Neural progenitor cell (in vitro differentiated cells): Measurements from ENCODE around the gene MCRS1. TPM values are rescaled to one million over a fixed set of nuclear protein-coding genes. Genes with fewer than 3 reads are reported as not detected.

Experiments used
- DNase-seq: peaks from one replicate; pipeline ENCODE4 v3.0.0-alpha.2; 2016; ENCODE audit warnings: low spot score
- H2AFZ ChIP-seq: fragments of 200-600 bp; sonication (generic); replicated peaks from 2 replicates; pipeline ENCODE4 v1.6.1; 2016; ENCODE audit warnings: antibody characterized with exemption
- H3F3A ChIP-seq: fragments of 200-600 bp; sonication (generic); 2 replicates; pipeline ENCODE4 v1.6.1; 2016; ENCODE audit warnings: antibody characterized with exemption, low read depth
- H3K27ac ChIP-seq: fragments of 200-600 bp; sonication (generic); 2 replicates; pipeline ENCODE4 v1.5.1; 2016; ENCODE audit warnings: mild to moderate bottlenecking
- H3K27me3 ChIP-seq: fragments of 200-600 bp; sonication (generic); 2 replicates; pipeline ENCODE4 v1.6.1; 2016; ENCODE audit warnings: mild to moderate bottlenecking, moderate library complexity
- H3K36me3 ChIP-seq: fragments of 200-600 bp; sonication (generic); 2 replicates; pipeline ENCODE4 v1.5.1; 2016
- H3K4me1 ChIP-seq: fragments of 200-600 bp; sonication (generic); 2 replicates; pipeline ENCODE4 v1.6.1; 2016; ENCODE audit warnings: mixed run types
- H3K4me2 ChIP-seq: fragments of 200-600 bp; sonication (generic); 2 replicates; pipeline ENCODE4 v1.6.1; 2016
- H3K4me3 ChIP-seq: fragments of 200-600 bp; sonication (generic); 2 replicates; pipeline ENCODE4 v1.5.1; 2016
- H3K79me2 ChIP-seq: fragments of 200-600 bp; sonication (generic); 2 replicates; pipeline ENCODE4 v1.6.1; 2016; ENCODE audit warnings: low read depth
- H3K9ac ChIP-seq: fragments of 200-600 bp; sonication (generic); 2 replicates; pipeline ENCODE4 v1.6.1; 2016
- H3K9me3 ChIP-seq: fragments of 200-600 bp; sonication (generic); 2 replicates; pipeline ENCODE4 v1.5.1; 2016; ENCODE audit warnings: low read depth
- H4K20me1 ChIP-seq: fragments of 200-600 bp; sonication (generic); 2 replicates; pipeline ENCODE4 v1.6.1; 2016; ENCODE audit warnings: low read depth
- H3K27ac Mint-ChIP-seq: 3 replicates; pipeline ENCODE4 v1.8.0; 2021; ENCODE audit warnings: mixed read lengths
- H3K27me3 Mint-ChIP-seq: 2 replicates; pipeline ENCODE4 v1.8.0; 2022; ENCODE audit warnings: low read depth, mild to moderate bottlenecking, inconsistent platforms, moderate library complexity, mixed read lengths; ENCODE audit not compliant: insufficient read depth
- H3K36me3 Mint-ChIP-seq: 3 replicates; pipeline ENCODE4 v1.8.0; 2021; ENCODE audit warnings: mixed read lengths
- H3K4me1 Mint-ChIP-seq: 3 replicates; pipeline ENCODE4 v1.8.0; 2021; ENCODE audit warnings: mixed read lengths
- H3K4me3 Mint-ChIP-seq: 3 replicates; pipeline ENCODE4 v1.8.0; 2021; ENCODE audit warnings: mild to moderate bottlenecking, moderate library complexity, mixed read lengths
- H3K9me3 Mint-ChIP-seq: 3 replicates; pipeline ENCODE4 v1.8.0; 2020; ENCODE audit warnings: mixed read lengths
- EZH2 ChIP-seq: fragments of 200-600 bp; sonication (generic); IDR thresholded peaks from 2 replicates; pipeline ENCODE4 v1.6.1; 2017; ENCODE audit warnings: antibody characterized with exemption, mild to moderate bottlenecking, moderate library complexity
- EZH2phosphoT487 ChIP-seq: fragments of 200-600 bp; sonication (generic); IDR thresholded peaks from 2 replicates; pipeline ENCODE4 v1.6.1; 2017; ENCODE audit warnings: antibody characterized with exemption
- total RNA-seq: library from RNA; depleted of rRNA; stranded (reverse); fragments of >200 nt; gene quantifications from 2 replicates; pipeline ENCODE4 v1.2.3, GENCODE V29; 2015; ENCODE audit warnings: low replicate concordance
- TF ChIP-seq, protein P1 (sequence below): fragments of 200-600 bp; sonication (generic); IDR thresholded peaks from 2 replicates; pipeline ENCODE4 v1.5.1; 2017; ENCODE audit warnings: antibody characterized with exemption, mild to moderate bottlenecking

Gene MCRS1
- total RNA-seq, 1 donor from 2014 or later, result 62.4 TPM

DNA sequence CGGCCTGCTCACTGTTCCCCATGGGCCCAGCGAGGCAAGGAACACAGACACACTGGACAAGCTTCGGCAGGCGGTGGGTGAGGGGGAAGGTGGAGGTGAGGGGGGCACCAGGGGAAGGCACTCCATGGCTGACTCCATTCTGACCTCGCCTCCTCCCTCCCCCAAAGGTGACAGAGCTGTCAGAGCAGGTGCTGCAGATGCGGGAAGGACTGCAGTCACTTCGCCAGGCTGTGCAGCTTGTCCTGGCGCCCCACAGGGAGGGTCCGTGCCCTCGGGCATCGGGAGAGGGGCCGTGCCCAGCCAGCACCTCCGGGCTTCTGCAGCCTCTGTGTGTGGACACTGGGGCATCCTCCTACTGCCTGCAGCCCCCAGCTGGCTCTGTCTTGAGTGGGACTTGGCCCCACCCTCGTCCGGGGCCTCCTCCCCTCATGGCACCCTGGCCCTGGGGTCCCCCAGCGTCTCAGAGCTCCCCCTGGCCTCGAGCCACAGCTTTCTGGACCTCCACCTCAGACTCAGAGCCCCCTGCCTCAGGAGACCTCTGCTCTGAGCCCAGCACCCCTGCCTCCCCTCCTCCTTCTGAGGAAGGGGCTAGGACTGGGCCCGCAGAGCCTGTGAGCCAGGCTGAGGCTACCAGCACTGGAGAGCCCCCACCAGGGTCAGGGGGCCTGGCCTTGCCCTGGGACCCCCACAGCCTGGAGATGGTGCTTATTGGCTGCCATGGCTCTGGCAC is 10.6 kb downstream of the MCRS1 start:
- H4K20me1 ChIP-seq, result no peaks in the 10 kb centered on the region
- H3K27ac Mint-ChIP-seq, result no peak overlapping the region
- H3K4me1 Mint-ChIP-seq, result peaks cover 6% of the 10 kb centered on the region
- DNase-seq, result no peak
- no peak overlapping the region for H3K27ac ChIP-seq
- no peak overlapping the region for H3K9ac ChIP-seq
- H3K4me2 ChIP-seq, result no peak overlapping the region
- H3K27me3 Mint-ChIP-seq, result peaks cover 3% of the 10 kb centered on the region
- no peak overlapping the region for H3K4me3 ChIP-seq
- no peak overlapping the region for H2AFZ ChIP-seq
- H3K9me3 ChIP-seq, result no peaks in the 10 kb centered on the region
- peaks cover 14% of the 10 kb centered on the region for H3K36me3 Mint-ChIP-seq
- peaks cover 9% of the 10 kb centered on the region for H3K27me3 ChIP-seq
- no peaks in the 10 kb centered on the region for H3K4me1 ChIP-seq
- H3K79me2 ChIP-seq, result no peaks in the 10 kb centered on the region
- TF ChIP-seq, protein P1, sequence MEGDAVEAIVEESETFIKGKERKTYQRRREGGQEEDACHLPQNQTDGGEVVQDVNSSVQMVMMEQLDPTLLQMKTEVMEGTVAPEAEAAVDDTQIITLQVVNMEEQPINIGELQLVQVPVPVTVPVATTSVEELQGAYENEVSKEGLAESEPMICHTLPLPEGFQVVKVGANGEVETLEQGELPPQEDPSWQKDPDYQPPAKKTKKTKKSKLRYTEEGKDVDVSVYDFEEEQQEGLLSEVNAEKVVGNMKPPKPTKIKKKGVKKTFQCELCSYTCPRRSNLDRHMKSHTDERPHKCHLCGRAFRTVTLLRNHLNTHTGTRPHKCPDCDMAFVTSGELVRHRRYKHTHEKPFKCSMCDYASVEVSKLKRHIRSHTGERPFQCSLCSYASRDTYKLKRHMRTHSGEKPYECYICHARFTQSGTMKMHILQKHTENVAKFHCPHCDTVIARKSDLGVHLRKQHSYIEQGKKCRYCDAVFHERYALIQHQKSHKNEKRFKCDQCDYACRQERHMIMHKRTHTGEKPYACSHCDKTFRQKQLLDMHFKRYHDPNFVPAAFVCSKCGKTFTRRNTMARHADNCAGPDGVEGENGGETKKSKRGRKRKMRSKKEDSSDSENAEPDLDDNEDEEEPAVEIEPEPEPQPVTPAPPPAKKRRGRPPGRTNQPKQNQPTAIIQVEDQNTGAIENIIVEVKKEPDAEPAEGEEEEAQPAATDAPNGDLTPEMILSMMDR, result no peak
- TF ChIP-seq EZH2phosphoT487 (no peak), EZH2 (no peak)
- H3K9me3 Mint-ChIP-seq, result no peaks in the 10 kb centered on the region
- H3K4me3 Mint-ChIP-seq, result no peak overlapping the region
- H3F3A ChIP-seq, result no peaks in the 10 kb centered on the region
- no peaks in the 10 kb centered on the region for H3K36me3 ChIP-seq

DNA sequence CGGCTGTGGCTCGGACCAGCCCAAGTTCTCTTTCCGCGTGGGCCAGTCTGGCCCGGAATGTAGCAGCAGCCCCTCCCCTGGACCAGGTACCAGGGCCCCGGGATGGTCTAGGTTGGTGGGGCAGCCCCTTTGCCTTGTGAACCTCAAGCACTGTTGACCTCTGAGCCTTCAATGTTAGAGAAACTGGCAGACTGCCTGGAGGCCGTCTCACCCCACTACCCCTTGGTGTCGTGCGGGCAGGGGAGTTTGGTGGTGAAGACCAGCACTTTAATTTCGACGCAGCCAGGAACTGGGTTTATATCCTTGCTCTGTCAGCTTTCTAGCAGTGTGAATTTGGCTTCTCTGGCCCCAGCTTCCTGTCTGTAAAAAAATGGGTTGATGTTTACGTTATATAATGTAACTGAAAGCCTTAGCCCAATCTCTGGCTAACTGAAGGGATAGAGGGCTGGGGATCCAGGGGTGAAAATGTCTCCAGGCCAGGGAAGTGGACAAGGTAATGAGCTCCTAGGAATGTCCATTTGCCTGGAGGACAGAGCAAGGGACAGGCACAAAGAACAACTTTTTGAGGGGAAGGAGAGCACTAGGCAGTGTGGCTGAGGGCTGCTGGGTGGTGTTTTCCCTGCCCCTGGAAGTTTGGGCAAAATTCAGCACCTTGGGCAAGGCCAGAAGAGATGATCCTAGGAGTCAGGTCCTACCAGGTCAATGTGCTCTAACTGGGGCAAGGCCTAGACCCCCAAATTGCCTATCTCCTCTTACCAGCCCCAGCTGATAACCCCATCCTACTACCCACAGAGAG is 11.4 kb downstream of the MCRS1 start:
- peaks cover 3% of the 10 kb centered on the region for H3K27me3 Mint-ChIP-seq
- no peaks in the 10 kb centered on the region for H3K9me3 Mint-ChIP-seq
- Histone ChIP-seq H3K4me2 (no peak overlapping the region), H3K27me3 (peaks cover 17% of the 10 kb centered on the region), H3K36me3 (no peaks in the 10 kb centered on the region), H3K79me2 (no peaks in the 10 kb centered on the region), H3K9me3 (no peaks in the 10 kb centered on the region), H4K20me1 (no peaks in the 10 kb centered on the region), H3K27ac (no peak overlapping the region), H3F3A (no peaks in the 10 kb centered on the region), H3K9ac (no peak overlapping the region), H3K4me3 (no peak overlapping the region), H2AFZ (no peak overlapping the region), H3K4me1 (no peaks in the 10 kb centered on the region)
- H3K4me1 Mint-ChIP-seq, result peaks cover 6% of the 10 kb centered on the region
- DNase-seq, result no peak
- no peak for TF ChIP-seq EZH2phosphoT487
- peak overlapping the region; percentile 15 for H3K4me3 Mint-ChIP-seq
- peak overlapping the region; percentile 29 for H3K27ac Mint-ChIP-seq
- peaks cover 9% of the 10 kb centered on the region for H3K36me3 Mint-ChIP-seq

DNA sequence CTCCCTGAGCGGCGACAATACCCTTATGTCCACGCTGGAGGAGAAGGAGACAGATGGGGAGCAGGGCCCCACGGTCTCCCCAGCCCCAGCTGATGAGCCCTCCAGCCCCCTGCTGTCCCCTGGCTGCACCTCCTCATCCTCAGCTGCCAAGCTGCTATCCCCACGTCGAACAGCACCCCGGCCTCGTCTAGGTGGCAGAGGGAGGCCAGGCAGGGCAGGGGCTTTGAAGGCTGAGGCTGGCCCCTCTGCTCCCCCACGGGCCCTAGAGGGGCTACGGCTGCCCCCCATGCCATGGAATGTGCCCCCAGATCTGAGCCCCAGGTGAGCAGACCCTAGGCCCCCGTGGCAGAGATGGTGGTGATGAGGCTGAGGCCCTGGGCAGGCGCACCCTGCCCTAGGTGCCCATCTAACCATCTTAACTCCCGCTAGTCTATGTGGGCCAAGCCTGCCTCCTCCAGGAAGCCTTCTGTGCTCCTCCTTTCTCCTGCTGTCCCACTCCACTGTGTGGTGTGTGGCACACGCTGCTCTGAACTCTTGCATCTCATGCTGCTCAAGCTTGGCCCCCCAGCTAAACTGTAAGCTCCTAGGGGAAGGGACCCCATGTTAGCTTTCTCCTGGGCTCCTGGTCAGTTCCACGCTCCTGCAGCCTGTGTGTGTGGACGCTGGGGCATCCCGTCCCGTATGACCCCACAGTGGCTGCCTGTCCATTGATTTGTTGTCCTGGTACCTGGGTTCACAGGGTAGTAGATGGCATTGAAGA is 12.1 kb downstream of the MCRS1 start:
- no peak overlapping the region for H3K9ac ChIP-seq
- peaks cover under 1% of the 10 kb centered on the region for H3K4me1 ChIP-seq
- Mint-ChIP-seq H3K36me3 (peaks cover 7% of the 10 kb centered on the region), H3K4me1 (peaks cover 7% of the 10 kb centered on the region), H3K27me3 (peaks cover 3% of the 10 kb centered on the region), H3K27ac (peak overlapping the region; percentile 29), H3K4me3 (no peak overlapping the region), H3K9me3 (no peaks in the 10 kb centered on the region)
- no peak for TF ChIP-seq EZH2phosphoT487
- TF ChIP-seq EZH2, result no peak
- TF ChIP-seq, protein P1, result no peak
- H3F3A ChIP-seq, result peaks cover 1% of the 10 kb centered on the region
- peaks cover 22% of the 10 kb centered on the region for H3K27me3 ChIP-seq
- H3K4me2 ChIP-seq, result no peak overlapping the region
- no peak overlapping the region for H3K4me3 ChIP-seq
- H3K27ac ChIP-seq, result no peak overlapping the region
- H3K79me2 ChIP-seq, result no peaks in the 10 kb centered on the region
- H2AFZ ChIP-seq, result no peak overlapping the region
- H3K36me3 ChIP-seq, result no peaks in the 10 kb centered on the region
- H4K20me1 ChIP-seq, result no peaks in the 10 kb centered on the region
- no peak for DNase-seq
- no peaks in the 10 kb centered on the region for H3K9me3 ChIP-seq
